ES-I3 (cell line): ENCODE results near the gene CD320.
"Not testable (repeated sequence)": the region's sequence is repeated elsewhere in the genome, so short reads cannot be mapped to it uniquely, and the experiment has no call there.

Source experiments
- H3K36me3 ChIP-seq: 2 replicates; pipeline ENCODE4 v1.6.1; 2013; ENCODE audit warnings: mild to moderate bottlenecking, low read length, control low read depth, moderate library complexity; ENCODE audit not compliant: insufficient read depth
- H3K4me1 ChIP-seq: 2 replicates; pipeline ENCODE4 v1.6.1; 2013; ENCODE audit warnings: mild to moderate bottlenecking, control low read depth, low read length; ENCODE audit not compliant: insufficient read depth
- H3K9ac ChIP-seq: 2 replicates; pipeline ENCODE4 v1.6.1; 2013; ENCODE audit warnings: low read depth, mild to moderate bottlenecking, low read length, moderate library complexity
- H3K9me3 ChIP-seq: 2 replicates; pipeline ENCODE4 v1.6.1; 2013; ENCODE audit warnings: mild to moderate bottlenecking, low read length, moderate library complexity; ENCODE audit not compliant: control insufficient read depth, insufficient read depth

The CD320 gene

DNA sequence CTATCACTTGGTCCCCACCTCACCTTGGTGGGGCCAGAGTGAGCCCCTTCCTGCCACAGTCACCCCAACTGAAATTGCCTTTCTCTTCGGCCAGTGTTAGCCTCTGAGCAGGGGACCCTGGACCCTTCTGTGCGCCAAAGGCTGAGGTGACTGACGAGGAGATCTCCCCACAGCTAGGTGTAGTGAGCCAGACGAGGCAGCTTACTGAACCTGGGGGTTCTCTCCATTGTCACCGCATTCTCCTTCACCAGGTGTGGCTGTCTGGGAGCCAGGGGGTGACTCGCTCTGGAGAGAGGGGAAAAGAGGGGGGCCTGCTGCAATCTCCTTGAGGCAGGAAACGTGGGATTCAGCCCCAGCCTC, 14.5 kb upstream of the CD320 start:
- Histone ChIP-seq H3K4me1 (peaks cover 3% of the 10 kb centered on the region; the same call in 1 of the 2 replicates), H3K9me3 (no peaks in the 10 kb centered on the region), H3K9ac (peak overlapping the region; percentile 78), H3K36me3 (peaks cover 16% of the 10 kb centered on the region)

- H3K4me1 ChIP-seq = peaks cover 3% of the 10 kb centered on the region; the same call in 1 of the 2 replicates
These were observed 14.0 kb upstream of the CD320 start for GRCh38 chr19:8321986-8322637.

GRCh38 chr19:8321067-8321985, 13.2 kb upstream of the CD320 start, which contains the start of the genes NDUFA7 and RPS28:
Gene NDUFA7 (minus strand): TSS chr19:8321375. CDS start chr19:8321358, 17 bp downstream.
Gene RPS28 (plus strand): TSS chr19:8321496. CDS start chr19:8321531, 35 bp downstream.
- Histone ChIP-seq H3K9me3 (no peaks in the 10 kb centered on the region), H3K36me3 (peaks cover 16% of the 10 kb centered on the region), H3K9ac (peak within 1 kb of the TSS; percentile 78), H3K4me1 (peaks cover 3% of the 10 kb centered on the region; the same call in 1 of the 2 replicates)

More at GRCh38 chr19:8321986-8322637, 14.0 kb upstream of the CD320 start:
- Histone ChIP-seq H3K36me3 (peaks cover 16% of the 10 kb centered on the region), H3K9ac (peak overlapping the region; percentile 78), H3K9me3 (no peaks in the 10 kb centered on the region)

DNA sequence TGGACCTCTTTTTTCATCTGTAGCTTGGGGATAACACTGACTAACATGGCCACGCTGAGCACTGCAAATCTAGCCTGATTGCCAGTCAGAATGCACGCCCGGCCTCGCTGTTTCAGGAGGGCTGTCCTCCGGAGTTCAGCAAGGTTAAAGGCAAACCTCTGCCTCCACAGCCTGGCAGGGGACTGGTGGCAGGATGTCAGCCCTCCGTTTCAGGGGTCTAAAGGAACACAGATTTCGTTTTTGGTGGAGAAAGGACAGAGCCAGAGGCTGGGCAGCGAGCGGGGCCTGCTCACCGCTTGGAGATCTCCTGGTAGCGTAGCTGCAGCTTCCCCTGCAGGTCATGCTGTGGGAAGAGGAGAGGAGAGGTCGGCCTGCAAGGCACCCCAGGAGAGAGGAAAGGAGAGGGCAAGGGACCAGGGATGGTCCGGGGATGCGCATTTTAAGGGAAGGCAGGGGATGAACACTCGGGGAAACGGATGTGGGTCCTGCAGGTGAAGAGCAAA, 12.5 kb upstream of the CD320 start:
- Histone ChIP-seq H3K4me1 (peaks cover 3% of the 10 kb centered on the region; the same call in 1 of the 2 replicates), H3K9me3 (no peaks in the 10 kb centered on the region)

GRCh38 chr19:8319807-8320520, 11.8 kb upstream of the CD320 start:
- Histone ChIP-seq H3K9me3 (no peaks in the 10 kb centered on the region), H3K9ac (peak overlapping the region; percentile 78; the same call in 1 of the 2 replicates), H3K36me3 (peaks cover 17% of the 10 kb centered on the region), H3K4me1 (peaks cover 3% of the 10 kb centered on the region; the same call in 1 of the 2 replicates)

More for the DNA sequence above, 12.5 kb upstream of the CD320 start:
- Histone ChIP-seq H3K36me3 (peaks cover 16% of the 10 kb centered on the region), H3K9ac (peak overlapping the region; percentile 78)

GRCh38 chr19:8318835-8319234, 10.7 kb upstream of the CD320 start:
- H3K9ac ChIP-seq, H3K9me3 ChIP-seq, H3K4me1 ChIP-seq: not testable (repeated sequence)
- peaks cover 19% of the 10 kb centered on the region for H3K36me3 ChIP-seq

GRCh38 chr19:8316351-8317125, 8.4 kb upstream of the CD320 start:
- no peak overlapping the region for H3K9ac ChIP-seq

DNA sequence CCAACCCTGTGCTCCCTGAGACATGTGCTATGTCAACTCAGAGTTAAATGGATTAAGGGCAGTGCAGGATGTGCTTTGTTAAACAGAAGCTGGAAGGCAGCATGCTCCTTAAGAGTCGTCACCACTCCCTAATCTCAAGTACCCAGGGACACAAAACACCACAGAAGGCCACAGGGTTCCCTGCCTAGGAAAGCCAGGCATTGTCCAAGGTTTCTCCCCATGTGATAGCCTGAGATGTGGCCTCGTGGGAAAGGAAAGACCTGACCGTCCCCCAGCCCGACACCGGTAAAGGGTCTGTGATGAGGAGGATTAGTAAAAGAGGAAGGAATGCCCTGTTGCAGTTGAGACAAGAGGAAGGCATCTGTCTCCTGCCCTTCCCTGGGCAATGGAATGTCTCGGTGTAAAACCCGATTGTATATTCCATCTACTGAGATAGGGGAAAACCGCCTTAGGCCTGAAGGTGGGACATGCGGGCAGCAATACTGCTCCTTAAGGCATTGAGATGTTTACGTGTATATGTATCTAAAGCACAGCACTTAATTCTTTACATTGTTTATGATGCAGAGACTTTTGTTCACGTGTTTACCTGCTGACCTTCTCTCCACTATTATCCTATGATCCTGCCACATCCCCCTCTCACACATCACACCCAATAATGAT, 7.0 kb upstream of the CD320 start:
- H3K9ac ChIP-seq = not testable (repeated sequence)

More at GRCh38 chr19:8316351-8317125, 8.4 kb upstream of the CD320 start:
- Histone ChIP-seq H3K9me3 (no peaks in the 10 kb centered on the region), H3K4me1 (no peaks in the 10 kb centered on the region), H3K36me3 (peaks cover 6% of the 10 kb centered on the region)

DNA sequence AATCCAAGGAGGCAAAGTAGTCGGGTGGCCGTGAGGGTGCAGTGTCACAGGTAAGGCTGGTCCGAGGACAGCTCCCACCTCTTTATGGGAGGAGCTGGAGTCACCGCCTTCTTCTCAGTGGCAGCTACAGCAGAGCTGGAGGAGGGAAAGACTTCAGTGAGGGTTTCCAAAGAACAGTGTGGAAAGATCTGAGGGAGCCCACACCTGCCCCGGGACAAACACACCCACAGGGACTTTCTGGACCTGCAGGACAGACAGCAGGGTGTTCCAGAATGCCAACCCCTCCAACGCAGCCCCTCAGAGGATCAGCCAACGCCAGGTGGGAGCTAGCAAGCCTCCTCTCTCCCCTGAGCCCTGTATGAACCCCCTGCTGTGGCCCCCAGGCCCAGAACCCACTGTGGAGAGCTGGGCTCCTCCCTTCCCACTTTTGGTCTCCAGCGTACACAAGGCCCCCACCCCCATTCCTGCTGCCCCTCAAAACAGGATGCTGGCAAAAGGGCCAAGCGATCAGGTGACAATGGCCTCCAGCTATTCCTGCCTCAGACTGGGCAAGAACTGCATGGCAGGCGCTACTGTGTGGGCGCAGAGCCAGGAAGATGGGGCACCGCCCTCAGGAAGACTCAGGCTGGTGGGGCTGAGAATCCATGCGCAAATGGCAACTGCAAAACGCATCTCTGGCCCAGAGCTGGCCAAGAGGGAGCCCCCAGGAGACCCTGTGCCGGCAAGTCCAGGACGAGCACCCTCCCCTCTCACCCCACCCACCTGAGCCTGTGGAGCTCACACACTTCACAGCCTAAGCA, 3.5 kb upstream of the CD320 start:
- no peak overlapping the region for H3K9ac ChIP-seq
- 0 out of 2 replicates have a peak, but pooled peaks cover 3% of the 10 kb centered on the region for H3K4me1 ChIP-seq
- no peaks in the 10 kb centered on the region for H3K9me3 ChIP-seq
- H3K36me3 ChIP-seq = peaks cover 8% of the 10 kb centered on the region

More for the DNA sequence above, 7.0 kb upstream of the CD320 start:
- not testable (repeated sequence) for H3K9me3 ChIP-seq, H3K36me3 ChIP-seq, H3K4me1 ChIP-seq

DNA sequence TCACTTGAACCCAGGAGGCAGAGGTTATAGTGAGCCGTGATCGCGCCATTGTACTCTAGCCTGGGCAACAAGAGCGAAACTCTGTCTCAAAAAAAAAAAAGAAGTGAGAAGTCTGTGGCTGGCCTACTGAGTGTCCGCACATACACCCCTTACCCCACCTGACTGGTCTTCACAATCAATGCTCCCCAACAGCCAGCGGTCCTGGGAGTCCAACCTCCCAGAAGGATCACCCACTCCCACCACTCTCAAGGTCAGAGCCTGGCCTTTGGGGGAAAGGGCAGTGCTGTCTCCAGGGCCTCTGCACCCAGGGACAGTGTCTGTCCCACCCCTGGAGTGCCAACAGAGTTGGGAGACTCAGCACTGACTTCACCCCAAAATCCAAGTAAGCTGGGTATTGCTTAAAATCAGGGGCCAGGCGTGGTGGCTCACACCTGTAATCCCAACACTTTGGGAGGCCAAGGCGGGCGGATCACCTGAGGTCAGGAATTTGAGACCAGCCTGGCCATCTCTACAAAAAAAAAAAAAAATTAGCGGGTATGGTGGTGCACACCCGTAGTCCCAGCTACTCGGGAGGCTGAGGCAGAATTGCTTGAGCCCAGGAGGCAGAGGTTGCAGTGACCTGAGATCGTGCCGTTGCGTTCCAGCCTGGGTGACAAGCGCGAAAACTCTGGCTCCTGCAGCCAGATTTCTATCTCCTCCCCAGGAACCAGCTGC, 2.3 kb upstream of the CD320 start:
- Histone ChIP-seq H3K4me1 (peaks cover 3% of the 10 kb centered on the region; the same call in 1 of the 2 replicates), H3K9me3 (no peaks in the 10 kb centered on the region), H3K36me3 (peaks cover 8% of the 10 kb centered on the region), H3K9ac (no peak overlapping the region)

DNA sequence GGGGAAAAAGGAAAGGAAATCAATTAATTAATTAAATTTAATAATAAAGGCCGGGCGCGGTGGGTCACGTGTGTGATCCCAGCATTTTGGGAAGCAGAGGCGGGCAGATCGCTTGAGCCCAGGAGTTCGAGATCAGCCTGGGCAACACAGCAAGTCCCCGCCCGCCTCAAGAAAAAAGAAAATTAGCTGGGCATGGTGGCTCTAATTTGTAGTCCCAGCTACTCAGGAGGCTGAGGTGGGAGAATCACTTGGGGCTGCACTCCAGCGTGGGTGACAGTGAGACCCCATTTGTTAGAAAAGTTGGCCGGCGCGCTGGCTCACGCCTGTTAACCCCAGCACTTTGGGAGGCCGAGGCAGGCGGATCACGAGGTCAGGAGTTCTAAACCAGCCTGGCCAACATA, 733 bp upstream of the CD320 start:
- Histone ChIP-seq H3K4me1 (peaks cover 3% of the 10 kb centered on the region; the same call in 1 of the 2 replicates), H3K9ac (peak overlapping the region; percentile 68; the same call in 1 of the 2 replicates), H3K9me3 (no peaks in the 10 kb centered on the region), H3K36me3 (peaks cover 5% of the 10 kb centered on the region)
